Putamen (tissue), 1 donor: Measurements from ENCODE around the gene JAK3.
"Not testable (repeated sequence)": the region's sequence is repeated elsewhere in the genome, so short reads cannot be mapped to it uniquely, and the experiment has no call there.

Experiments used
- DNase-seq: peaks from one replicate; pipeline ENCODE4 v3.0.0-alpha.2; 2016; ENCODE audit warnings: low spot score

Gene JAK3

DNA sequence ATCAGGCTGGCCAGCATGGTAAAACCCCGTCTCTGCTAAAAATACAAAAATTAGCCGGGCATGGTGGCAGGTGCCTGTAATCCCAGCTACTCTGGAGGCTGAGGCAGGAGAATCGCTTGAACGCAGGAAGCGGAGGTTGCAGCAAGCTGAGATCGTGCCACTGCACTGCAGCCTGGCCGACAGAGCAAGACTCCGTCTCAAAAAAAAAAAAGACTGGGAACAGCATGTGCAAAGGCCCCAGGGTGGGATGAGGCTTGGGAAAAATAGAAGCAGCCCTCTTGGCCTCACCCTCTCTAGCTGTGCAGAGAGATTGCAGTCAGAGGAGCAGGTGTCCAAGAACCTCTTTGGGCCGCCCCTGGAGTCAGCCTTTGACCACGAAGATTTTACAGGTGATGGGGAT is 69.9 kb downstream of the JAK3 start:
- not testable (repeated sequence) for DNase-seq

DNA sequence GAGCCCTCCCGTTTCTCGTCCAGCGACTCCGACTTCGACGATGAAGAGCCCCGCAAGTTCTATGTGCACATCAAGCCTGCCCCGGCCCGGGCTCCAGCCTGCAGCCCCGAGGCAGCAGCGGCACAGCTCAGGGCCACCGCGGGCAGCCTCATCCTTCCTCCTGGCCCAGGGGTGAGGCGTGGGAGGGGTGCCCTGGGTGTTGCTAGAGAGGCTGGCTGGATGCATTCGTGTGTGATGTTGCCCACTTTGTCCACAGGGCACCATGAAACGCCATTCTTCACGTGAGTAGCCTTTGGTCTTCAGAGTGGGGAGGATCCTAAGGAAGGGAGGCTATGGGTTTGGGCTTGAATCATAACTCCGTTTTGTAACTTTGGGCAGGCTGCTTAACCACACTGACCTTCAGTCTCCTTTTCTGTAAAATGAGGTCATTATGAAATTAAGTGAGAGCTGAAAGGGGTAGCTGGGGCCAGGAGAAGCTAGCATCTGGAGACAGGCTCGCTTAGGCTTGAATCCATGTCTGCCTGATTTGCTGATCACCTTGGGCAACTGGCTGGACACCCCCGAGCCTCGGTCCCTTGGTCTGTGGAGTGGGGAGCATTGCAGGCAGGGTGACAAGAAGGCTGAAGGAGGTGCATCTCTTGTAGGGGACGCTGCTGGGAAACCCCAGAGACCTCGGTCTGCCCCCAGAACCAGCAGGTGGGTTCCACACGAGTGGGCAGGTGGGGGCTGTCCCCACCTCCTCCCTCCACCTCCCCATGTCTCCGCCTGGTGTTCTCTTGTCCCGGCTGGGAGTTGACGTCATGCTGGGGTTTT is 71.6 kb downstream of the JAK3 start:
- no peak for DNase-seq

DNA sequence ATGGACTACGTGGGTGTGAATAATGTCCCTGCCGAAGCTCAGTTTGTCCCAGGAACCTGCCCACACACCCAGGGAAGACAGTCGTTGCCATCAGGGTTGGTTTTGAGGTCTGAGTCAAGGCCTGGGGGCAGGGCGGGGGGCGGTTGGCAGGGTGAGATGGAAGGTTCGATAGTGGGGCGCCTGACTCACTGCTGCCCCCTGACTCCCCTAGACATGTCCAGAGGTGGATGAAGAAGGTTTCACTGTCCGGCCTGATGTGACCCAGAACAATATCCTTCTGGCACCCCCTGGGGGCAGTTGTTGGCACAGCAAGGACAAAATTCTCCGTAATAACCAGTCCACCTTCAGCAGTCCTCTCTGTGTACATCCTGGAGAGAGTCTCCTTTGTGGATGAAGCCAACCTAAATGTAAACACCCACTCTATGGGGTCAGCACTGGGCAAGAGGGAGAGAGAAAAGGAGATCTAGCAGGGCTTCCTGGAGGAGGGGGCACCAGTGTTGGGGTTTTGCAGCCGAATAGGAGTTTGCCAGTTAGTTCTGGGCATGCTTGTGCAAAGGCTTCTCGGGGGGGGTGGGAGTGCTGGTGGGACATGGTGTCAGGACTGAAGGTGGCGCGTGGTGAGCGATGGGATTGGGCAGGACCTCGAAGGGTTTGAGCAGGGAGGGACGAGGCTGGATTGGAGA is 72.4 kb downstream of the JAK3 start:
- no peak for DNase-seq
